ENCODE measurements around the gene FGF14. TPM values are rescaled to one million over a fixed set of nuclear protein-coding genes. Genes with fewer than 3 reads are reported as not detected.

Gene FGF14
- total RNA-seq, 2 experiments from 2014 or later = not detected

GRCh38 chr13:102183509-102184182 is 218.2 kb downstream of the FGF14 start:
- Histone ChIP-seq H3K9me2 (ENCODE audit: insufficient read depth, low read length) (no peaks in the 10 kb centered on the region), H3K36me3 (ENCODE audit: insufficient read depth, low read length) (no peaks in the 10 kb centered on the region), H2AFZ (ENCODE audit: low read length) (no peak overlapping the region), H3K4me3 (ENCODE audit: low read depth, low read length, poor library complexity, severe bottlenecking) (no peak overlapping the region), H3K79me2 (ENCODE audit: insufficient read depth, low read depth, low read length) (no peaks in the 10 kb centered on the region), H3K9me3 (ENCODE audit: low read length) (no peaks in the 10 kb centered on the region), H3K4me2 (ENCODE audit: low read length) (no peak overlapping the region), H3K27ac (ENCODE audit: low read depth, low read length, poor library complexity, severe bottlenecking) (no peak overlapping the region), H3K4me1 (ENCODE audit: insufficient read depth, low read length, poor library complexity, severe bottlenecking) (no peaks in the 10 kb centered on the region), H4K20me1 (ENCODE audit: insufficient read depth, low read length) (no peaks in the 10 kb centered on the region)
- intact Hi-C loops (cut with micrococcal nuclease; ENCODE audit: unreplicated experiment) = no loop called here
- no peak for TF ChIP-seq EZH2phosphoT487 (IDR thresholded peaks at IDR 0.05; ENCODE audit: borderline replicate concordance, low read depth, low read length)
- TF ChIP-seq CTCF (conservative IDR thresholded peaks at IDR 0.05; ENCODE audit: low read length) = no peak
- BruUV-seq (replicated peaks) = no TSS peak
- no peak for DNase-seq (ENCODE audit: low spot score)
- POLR2A ChIA-PET = interaction anchor here (0.6 kb wide), 1 partner anchor 368 kb away, joined by 3 read pairs; no protein-coding TSS in a partner anchor
- CTCF ChIA-PET (ENCODE audit: unreplicated experiment) = no interaction called here

GRCh38 chr13:102182170-102182569 is 219.7 kb downstream of the FGF14 start:
- Histone ChIP-seq H3K4me2 (ENCODE audit: low read length) (no peak overlapping the region), H3K4me1 (ENCODE audit: insufficient read depth, low read length, poor library complexity, severe bottlenecking) (no peaks in the 10 kb centered on the region), H2AFZ (ENCODE audit: low read length) (no peak overlapping the region), H4K20me1 (ENCODE audit: insufficient read depth, low read length) (no peaks in the 10 kb centered on the region), H3K4me3 (ENCODE audit: low read depth, low read length, poor library complexity, severe bottlenecking) (no peak overlapping the region), H3K36me3 (ENCODE audit: insufficient read depth, low read length) (no peaks in the 10 kb centered on the region), H3K79me2 (ENCODE audit: insufficient read depth, low read depth, low read length) (no peaks in the 10 kb centered on the region), H3K9me3 (ENCODE audit: low read length) (no peaks in the 10 kb centered on the region), H3K9me2 (ENCODE audit: insufficient read depth, low read length) (no peaks in the 10 kb centered on the region), H3K27ac (ENCODE audit: low read depth, low read length, poor library complexity, severe bottlenecking) (no peak overlapping the region)
- ChIA-PET POLR2A (interaction anchor here (0.5 kb wide), 1 partner anchor 1751 kb away, joined by 3 read pairs; no protein-coding TSS in a partner anchor), CTCF (ENCODE audit: unreplicated experiment) (no interaction called here)
- TF ChIP-seq CTCF (conservative IDR thresholded peaks at IDR 0.05; ENCODE audit: low read length) (no peak), EZH2phosphoT487 (IDR thresholded peaks at IDR 0.05; ENCODE audit: borderline replicate concordance, low read depth, low read length) (no peak)
- no TSS peak for BruUV-seq (replicated peaks)
- intact Hi-C loops (cut with micrococcal nuclease; ENCODE audit: unreplicated experiment) = no loop called here
- DNase-seq (ENCODE audit: low spot score) = no peak

GRCh38 chr13:102177431-102177830 is 224.4 kb downstream of the FGF14 start:
- no peak for DNase-seq (ENCODE audit: low spot score)
- Histone ChIP-seq H3K4me1 (ENCODE audit: insufficient read depth, low read length, poor library complexity, severe bottlenecking) (no peaks in the 10 kb centered on the region), H4K20me1 (ENCODE audit: insufficient read depth, low read length) (no peaks in the 10 kb centered on the region), H3K79me2 (ENCODE audit: insufficient read depth, low read depth, low read length) (no peaks in the 10 kb centered on the region), H3K9me3 (ENCODE audit: low read length) (no peaks in the 10 kb centered on the region), H3K4me3 (ENCODE audit: low read depth, low read length, poor library complexity, severe bottlenecking) (no peak overlapping the region), H3K4me2 (ENCODE audit: low read length) (no peak overlapping the region), H3K27ac (ENCODE audit: low read depth, low read length, poor library complexity, severe bottlenecking) (no peak overlapping the region), H3K36me3 (ENCODE audit: insufficient read depth, low read length) (no peaks in the 10 kb centered on the region), H3K9me2 (ENCODE audit: insufficient read depth, low read length) (no peaks in the 10 kb centered on the region), H2AFZ (ENCODE audit: low read length) (no peak overlapping the region)
- BruUV-seq (replicated peaks) = no TSS peak
- POLR2A ChIA-PET = no interaction called here
- CTCF ChIA-PET (ENCODE audit: unreplicated experiment) = no interaction called here
- TF ChIP-seq EZH2phosphoT487 (IDR thresholded peaks at IDR 0.05; ENCODE audit: borderline replicate concordance, low read depth, low read length) (no peak), CTCF (conservative IDR thresholded peaks at IDR 0.05; ENCODE audit: low read length) (no peak)
- intact Hi-C loops (cut with micrococcal nuclease; ENCODE audit: unreplicated experiment) = no loop called here
